Left ventricle myocardium inferior (tissue), 1 donor: ENCODE data around the gene AGPAT3. TPM values are rescaled to one million over a fixed set of nuclear protein-coding genes. Genes with fewer than 3 reads are reported as not detected.

ENCODE experiments used
- DNase-seq: peaks from one replicate; pipeline ENCODE4 v3.0.0-alpha.2; 2020
- H3K27ac ChIP-seq: fragments of 200-600 bp; replicated peaks from 2 replicates; pipeline ENCODE4 v1.8.0; 2021
- H3K27me3 ChIP-seq: fragments of 200-600 bp; 2 replicates; pipeline ENCODE4 v1.8.0; 2021; ENCODE audit warnings: low read depth
- H3K36me3 ChIP-seq: fragments of 200-600 bp; 2 replicates; pipeline ENCODE4 v1.8.0; 2021
- H3K4me1 ChIP-seq: fragments of 200-600 bp; 2 replicates; pipeline ENCODE4 v1.8.0; 2021
- H3K4me3 ChIP-seq: fragments of 200-600 bp; 2 replicates; pipeline ENCODE4 v1.8.0; 2021; ENCODE audit warnings: mild to moderate bottlenecking, moderate library complexity
- H3K9me3 ChIP-seq: fragments of 200-600 bp; replicated peaks from 2 replicates; pipeline ENCODE4 v1.8.0; 2021
- intact Hi-C: fragments of 100-400 bp; cut with micrococcal nuclease; formaldehyde crosslinking; loops from one replicate; pipeline ENCODE4 v1.11.0; 2022
- total RNA-seq: library from RNA; stranded (reverse); fragmentation: NEBNext Ultra II Directional; extraction: Animal tissue kit (Norgen Biotek cat#: 25700); gene quantifications from one replicate; pipeline ENCODE4 v1.2.1, GENCODE V29; 2021
- TF ChIP-seq, protein P1 (sequence below): fragments of 200-600 bp; IDR thresholded peaks from 2 replicates; pipeline ENCODE4 v1.8.0; 2021; ENCODE audit warnings: antibody characterized with exemption, mild to moderate bottlenecking, borderline replicate concordance
- donor health status: DM: no; HTN: yes; CAD: no; lungs with severe emphysema.

Gene AGPAT3
- total RNA-seq, 1 donor from 2014 or later, result 79.6 TPM

DNA sequence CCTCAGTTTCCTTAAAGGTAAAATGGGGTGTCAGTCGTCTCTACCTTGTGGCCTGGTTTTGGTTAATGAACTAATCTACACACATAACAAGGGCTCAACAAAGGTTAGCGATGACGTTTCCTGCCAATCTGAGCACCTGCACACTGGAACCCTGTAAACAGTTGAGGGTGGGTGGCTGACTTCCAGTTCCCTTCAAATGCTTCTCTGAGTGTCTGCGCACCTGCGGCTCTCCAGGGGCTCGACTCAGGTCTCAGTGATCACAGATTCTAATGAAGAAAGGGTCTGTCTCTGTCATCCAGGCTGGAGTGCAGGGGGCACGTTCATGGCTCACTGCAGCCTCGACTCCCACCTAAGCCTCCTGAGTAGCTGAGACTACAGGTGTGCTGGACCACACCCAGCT is 3.3 kb upstream of the AGPAT3 start:
- Histone ChIP-seq H3K4me3 (no peak overlapping the region), H3K27me3 (no peaks in the 10 kb centered on the region), H3K36me3 (no peaks in the 10 kb centered on the region), H3K27ac (no peak overlapping the region), H3K4me1 (peaks cover 39% of the 10 kb centered on the region), H3K9me3 (no peaks in the 10 kb centered on the region)
- intact Hi-C loops, result no loop called here
- TF ChIP-seq, protein P1, sequence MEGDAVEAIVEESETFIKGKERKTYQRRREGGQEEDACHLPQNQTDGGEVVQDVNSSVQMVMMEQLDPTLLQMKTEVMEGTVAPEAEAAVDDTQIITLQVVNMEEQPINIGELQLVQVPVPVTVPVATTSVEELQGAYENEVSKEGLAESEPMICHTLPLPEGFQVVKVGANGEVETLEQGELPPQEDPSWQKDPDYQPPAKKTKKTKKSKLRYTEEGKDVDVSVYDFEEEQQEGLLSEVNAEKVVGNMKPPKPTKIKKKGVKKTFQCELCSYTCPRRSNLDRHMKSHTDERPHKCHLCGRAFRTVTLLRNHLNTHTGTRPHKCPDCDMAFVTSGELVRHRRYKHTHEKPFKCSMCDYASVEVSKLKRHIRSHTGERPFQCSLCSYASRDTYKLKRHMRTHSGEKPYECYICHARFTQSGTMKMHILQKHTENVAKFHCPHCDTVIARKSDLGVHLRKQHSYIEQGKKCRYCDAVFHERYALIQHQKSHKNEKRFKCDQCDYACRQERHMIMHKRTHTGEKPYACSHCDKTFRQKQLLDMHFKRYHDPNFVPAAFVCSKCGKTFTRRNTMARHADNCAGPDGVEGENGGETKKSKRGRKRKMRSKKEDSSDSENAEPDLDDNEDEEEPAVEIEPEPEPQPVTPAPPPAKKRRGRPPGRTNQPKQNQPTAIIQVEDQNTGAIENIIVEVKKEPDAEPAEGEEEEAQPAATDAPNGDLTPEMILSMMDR, result no peak
- DNase-seq, result no peak

DNA sequence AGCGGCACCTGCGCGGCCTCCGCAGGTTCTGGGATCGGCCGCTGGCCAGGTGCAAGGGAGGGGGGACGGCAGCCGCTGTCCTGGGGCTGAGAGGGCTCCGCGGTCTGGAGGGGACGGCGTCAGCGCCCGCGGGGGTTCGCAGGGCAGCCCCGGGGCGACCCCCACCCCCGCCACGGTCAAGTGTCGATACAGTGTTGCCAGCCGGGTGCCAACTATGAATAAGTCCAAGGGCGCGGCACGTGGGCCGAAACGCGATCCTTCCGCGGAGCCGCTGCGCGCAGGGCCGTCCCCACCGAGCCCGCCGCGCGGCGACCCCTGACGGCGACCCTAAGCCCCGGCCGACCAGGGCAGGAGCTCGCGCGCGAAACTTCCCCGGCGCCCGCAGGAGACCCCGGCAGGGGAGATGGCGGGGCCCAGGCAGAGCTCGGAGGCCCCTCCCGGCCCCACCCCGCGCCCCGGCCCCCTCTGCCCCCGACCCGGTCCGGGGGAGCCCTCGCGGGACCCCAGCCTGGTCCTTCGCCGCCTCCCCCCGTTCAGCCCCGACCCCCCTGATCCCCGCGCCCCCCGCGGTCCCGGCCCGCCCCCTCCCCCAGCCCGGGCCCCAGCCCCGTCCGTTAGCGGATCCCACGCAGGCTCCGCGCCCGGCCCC is 586 bp upstream of the AGPAT3 start:
- H3K27ac ChIP-seq, result peak overlapping the region; percentile 94
- no peaks in the 10 kb centered on the region for H3K27me3 ChIP-seq
- peak overlapping the region; percentile 90 for H3K4me3 ChIP-seq
- intact Hi-C loops, result no loop called here
- no peaks in the 10 kb centered on the region for H3K9me3 ChIP-seq
- peaks cover 66% of the 10 kb centered on the region for H3K4me1 ChIP-seq
- no peaks in the 10 kb centered on the region for H3K36me3 ChIP-seq
- TF ChIP-seq, protein P1, result no peak
- peak; percentile 53 for DNase-seq

DNA sequence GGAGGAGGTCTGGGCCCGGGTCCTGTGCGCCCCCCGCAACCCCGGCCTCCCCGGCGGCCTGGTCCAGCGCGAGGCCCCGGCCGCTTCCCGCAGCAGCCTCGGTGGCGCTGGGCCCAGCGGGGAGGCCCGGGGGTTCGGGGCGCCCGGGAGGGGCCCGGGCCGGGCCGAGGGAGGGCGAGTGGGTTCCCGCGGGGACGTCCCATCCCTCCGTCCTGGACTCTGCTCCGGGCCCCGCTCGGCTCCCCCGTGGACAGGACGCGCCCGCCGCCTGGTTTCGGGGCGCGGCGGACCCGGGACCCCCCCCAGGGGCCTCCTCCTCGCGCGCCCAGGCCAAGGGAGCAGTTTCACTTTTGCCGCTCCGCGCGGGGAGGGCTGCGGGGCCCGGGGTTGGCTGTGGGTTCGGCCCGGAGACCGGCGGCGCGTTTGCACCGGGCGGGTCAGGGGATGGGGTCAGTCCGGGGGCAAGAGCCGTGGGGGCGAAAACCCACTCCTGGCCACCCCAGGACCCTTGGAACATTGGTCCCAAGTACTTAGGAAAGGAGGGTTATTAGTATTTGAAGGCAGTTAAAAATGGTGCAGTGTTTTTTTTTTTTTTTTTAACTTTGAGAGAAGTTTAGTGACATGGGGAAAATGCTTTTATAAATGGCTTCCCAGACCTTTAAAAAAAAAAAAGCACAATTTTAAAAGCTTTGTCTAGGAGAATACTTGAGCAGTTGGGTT is 677 bp downstream of the AGPAT3 start:
- H3K9me3 ChIP-seq, result no peaks in the 10 kb centered on the region
- TF ChIP-seq, protein P1, result no peak
- DNase-seq, result peak; percentile 53
- intact Hi-C loops, result no loop called here
- H3K4me3 ChIP-seq, result peak overlapping the region; percentile 90
- H3K27ac ChIP-seq, result peak overlapping the region; percentile 94
- no peaks in the 10 kb centered on the region for H3K27me3 ChIP-seq
- no peaks in the 10 kb centered on the region for H3K36me3 ChIP-seq
- peaks cover 67% of the 10 kb centered on the region for H3K4me1 ChIP-seq

DNA sequence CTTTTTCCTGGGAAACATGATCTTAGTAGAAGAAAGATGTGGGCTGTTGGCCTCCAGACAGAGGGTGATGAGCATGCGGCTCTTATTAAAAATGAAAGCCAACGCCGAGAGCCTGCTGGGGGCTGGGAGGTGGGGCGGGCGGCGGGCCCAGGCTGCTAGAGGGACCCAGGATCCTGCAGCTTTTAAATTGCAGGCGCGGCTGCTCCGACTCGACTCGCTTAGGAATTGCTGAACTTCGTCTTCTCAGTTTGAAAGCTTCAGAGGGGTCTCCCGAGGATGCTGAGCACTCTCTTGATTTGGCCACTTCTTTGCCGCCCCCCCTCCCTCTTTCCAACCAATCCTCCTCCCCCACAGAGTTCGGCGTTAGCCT is 1.2 kb downstream of the AGPAT3 start:
- peak; percentile 65 for DNase-seq
- no peaks in the 10 kb centered on the region for H3K27me3 ChIP-seq
- H3K27ac ChIP-seq, result peak overlapping the region; percentile 94
- no peaks in the 10 kb centered on the region for H3K36me3 ChIP-seq
- TF ChIP-seq, protein P1, result no peak
- intact Hi-C loops, result no loop called here
- peaks cover 68% of the 10 kb centered on the region for H3K4me1 ChIP-seq
- peak overlapping the region; percentile 90 for H3K4me3 ChIP-seq
- H3K9me3 ChIP-seq, result no peaks in the 10 kb centered on the region

DNA sequence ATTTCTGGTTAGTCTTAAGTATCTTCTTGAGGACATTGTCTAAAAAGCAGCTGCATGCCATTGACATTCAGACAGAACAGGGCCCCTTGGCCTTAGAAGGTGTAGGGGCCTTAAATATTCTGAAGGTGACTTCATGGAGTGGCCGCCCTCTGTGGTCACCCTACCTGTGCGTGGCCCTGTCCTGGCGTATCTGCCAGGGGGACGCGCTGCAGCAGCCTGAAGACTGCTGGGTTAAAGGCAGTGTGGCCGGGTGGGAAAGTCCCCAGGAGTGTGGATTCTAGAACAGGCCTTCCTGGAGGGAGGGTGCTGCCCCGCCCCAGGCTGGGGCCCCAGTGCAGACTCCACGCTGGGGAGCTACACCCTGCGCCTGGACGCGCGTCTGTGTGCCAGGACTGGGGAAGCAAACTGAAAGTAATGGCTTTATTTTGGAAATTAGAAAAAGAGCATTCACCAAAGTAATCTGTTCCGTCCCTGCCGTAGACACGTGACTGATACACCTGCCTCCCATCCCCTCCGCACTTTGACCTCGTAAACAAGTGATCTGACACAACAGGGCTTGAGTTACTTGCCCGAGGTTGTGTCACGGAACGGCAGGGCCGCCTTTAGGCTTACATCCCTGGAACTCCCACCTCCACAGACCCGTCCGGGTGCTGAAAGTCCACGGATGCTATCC is 1.8 kb downstream of the AGPAT3 start:
- Histone ChIP-seq H3K36me3 (no peaks in the 10 kb centered on the region), H3K27me3 (no peaks in the 10 kb centered on the region), H3K9me3 (no peaks in the 10 kb centered on the region), H3K4me3 (peak overlapping the region; percentile 90), H3K27ac (peak overlapping the region; percentile 94), H3K4me1 (peaks cover 73% of the 10 kb centered on the region)
- no peak for DNase-seq
- intact Hi-C loops, result no loop called here
- TF ChIP-seq, protein P1, result no peak
